ENCODE measurements around the gene CRY1. TPM values are rescaled to one million over a fixed set of nuclear protein-coding genes. Genes with fewer than 3 reads are reported as not detected.
"Not testable (repeated sequence)": the region's sequence is repeated elsewhere in the genome, so short reads cannot be mapped to it uniquely, and the experiment has no call there.

The CRY1 gene
- total RNA-seq, 1 donor from 2014 or later, result 19.2 TPM

DNA sequence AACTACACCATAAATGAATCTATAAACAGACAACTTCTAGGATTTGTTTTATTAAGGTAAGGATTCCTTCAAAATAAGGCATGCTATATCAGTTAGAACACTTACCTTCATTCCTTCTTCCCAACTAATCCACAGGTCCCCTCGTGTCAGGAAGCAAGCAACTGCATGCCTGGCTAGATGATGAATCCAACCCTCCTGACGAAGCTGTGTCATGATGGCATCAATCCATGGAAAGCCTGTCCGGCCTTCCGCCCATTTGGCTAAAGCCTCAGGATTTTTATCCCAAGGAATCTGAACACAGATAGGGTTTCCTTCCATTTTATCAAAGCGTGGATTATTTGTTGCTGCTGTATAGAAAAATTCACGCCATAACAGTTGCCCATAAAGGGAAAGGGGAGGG lies 93.9 kb downstream of the CRY1 start:
- DNase-seq, result no peak

DNA sequence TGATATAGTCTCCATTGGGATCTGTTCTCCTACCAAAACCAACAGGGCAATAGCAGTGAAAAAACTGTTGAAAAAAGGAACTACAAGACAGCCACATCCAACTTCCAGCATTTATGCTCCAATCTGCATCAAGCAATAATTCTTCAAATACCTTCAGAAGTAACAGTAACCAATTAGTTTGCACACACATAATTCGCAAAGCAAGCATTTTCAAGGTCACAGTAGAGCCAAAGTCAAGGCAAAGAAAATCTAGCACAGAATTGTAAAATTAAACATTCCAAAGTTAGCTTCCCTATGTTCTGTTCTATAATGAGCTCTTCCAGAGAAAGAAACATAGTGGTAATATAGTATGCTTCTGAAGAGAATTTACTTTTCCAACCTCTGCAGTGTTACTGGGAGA lies 95.4 kb downstream of the CRY1 start:
- no peak for DNase-seq

DNA sequence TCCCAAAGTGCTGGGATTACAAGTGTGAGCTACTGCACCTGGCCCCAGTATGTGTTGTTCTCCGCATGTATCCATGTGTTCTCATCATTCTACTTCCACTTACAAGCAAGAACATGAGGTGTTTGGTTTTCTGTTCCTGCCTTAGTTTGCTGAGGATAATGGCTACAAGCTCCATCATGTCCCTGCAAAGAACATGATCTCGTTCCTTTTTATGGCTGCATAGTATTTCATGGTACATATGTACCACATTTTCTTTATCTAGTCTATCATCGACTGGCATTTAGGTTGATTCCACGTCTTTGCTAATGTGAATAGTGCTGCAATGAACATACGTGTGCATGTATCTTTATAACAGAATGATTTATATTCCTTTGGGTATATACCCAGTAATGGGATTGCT lies 97.2 kb downstream of the CRY1 start:
- DNase-seq, result not testable (repeated sequence)

DNA sequence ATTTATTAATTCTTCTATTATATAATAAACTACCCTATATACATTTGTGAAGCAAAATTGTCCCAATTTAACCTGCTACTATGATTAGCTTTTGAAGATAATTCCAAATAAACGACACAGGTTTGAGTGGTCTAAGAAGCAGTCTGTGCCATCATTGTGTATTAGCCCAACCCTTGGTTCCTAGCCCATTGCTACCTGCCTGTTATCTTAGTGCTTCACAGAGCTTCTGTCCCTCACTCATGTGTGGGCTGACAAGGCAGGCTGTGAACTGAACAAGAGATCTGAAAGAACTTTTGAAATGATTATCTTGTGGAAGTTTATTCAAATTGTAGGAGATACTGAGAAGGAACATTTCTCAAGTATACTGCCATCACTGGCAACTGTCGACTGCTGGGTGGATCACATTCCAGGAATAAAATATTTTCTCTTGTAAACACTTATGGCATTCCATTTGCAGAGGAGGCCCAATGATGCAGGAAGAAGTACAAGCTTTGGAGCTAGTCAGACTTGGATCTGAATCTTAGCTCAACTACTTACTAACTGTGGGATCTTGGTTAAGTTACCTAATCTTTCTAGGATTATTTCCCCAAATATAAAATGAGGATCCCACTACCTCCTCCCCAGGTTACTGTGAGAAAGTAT lies 98.6 kb downstream of the CRY1 start:
- DNase-seq, result no peak

DNA sequence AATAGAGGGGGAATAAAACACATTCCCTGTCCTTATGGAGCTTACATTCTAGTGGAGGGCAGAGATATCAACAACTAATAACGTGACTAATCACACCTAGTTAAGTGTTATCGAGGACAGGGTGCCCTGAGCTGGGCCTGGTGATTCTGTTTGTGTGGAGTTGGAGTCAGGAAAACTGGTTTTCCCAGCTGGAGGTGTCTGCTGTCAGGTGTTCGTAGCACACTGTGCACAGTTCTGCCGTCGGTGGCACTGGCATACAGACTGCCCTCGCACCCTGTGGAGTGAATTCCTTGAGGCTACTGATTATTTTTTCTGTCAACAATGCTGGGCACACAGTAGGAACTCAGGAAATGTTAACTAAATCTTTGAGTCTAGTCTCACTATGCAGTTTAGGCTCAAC lies 105.5 kb downstream of the CRY1 start:
- DNase-seq, result no peak

DNA sequence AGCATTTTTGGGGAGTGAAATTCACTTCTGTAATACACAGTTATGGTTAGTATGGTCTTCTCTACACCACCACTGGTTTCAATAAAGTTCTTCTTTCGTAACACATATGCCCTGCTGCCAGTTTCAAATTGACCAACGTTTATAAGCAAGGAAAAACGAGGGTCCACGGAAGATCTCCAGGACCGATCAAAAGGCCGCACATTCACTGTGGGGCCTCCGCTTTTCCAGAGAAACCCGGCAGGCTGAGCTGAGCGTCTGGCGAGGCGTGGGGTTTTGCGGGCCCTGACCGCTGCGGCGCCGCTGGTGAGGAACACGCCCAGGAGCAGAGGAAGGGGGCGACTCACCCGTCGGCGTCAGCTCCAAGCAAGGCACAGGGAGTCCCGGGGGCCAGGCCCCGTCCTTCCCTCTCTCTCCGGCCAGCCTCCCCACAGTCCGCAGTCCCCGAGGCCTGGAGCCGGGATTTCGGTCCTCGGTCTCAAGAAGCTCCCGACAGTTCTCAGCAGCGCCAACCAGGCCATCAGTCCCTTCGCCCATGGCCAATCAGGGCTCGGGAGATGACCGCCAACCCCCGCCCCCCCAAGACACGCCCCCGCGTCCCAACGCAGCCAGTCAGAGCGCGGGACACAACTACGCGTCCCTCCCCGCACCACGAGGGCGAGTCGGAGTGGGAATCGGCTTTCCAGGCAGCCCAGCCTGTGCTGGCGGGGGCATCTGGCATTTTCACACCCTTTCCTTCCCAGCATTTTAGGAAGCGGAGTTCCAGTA lies 106.5 kb downstream of the CRY1 start, which contains the start of gene MTERF2:
TSS of gene MTERF2 (minus strand) at position 522 of the 765 bp plus-strand sequence. CDS start 8,432 bp downstream, outside the sequence.
- peak; percentile 97 for DNase-seq

DNA sequence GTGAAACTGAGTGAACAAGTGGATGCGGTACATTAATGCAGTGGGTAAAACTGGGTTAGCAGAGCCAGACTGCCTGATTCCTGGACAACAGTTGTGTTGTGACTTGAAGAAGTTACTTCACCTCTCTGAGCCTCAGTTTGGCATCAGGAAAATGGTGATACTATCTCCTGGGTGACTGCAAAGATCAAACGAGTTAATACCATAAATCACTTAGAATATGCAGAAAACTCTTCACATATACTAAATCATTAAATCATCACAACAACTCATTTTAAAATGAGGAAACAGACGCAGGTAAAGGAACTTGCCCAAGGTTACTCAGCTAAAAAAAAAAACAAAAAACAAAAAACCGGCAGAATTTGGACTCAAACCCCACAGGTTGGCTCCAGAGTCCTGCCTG lies 107.2 kb downstream of the CRY1 start:
- DNase-seq, result no peak

DNA sequence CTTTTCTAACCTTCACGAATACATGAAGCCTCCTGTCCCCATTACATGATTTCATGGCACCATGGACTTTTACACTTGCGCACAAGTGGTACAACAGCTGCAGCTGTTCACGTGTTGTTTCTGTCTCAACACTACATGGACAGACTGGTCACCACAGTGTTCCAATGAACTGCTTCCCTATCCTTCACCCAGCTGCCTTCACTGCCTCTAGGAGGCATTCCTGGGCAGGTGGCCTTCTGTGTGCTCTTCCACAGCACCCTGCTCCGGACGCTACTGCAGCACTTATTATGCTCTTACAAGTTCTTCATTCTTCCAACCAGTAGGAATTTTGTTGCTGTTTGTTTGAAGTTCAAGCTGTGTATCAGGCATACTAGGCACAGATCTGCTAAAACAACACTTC lies 107.9 kb downstream of the CRY1 start:
- no peak for DNase-seq

DNA sequence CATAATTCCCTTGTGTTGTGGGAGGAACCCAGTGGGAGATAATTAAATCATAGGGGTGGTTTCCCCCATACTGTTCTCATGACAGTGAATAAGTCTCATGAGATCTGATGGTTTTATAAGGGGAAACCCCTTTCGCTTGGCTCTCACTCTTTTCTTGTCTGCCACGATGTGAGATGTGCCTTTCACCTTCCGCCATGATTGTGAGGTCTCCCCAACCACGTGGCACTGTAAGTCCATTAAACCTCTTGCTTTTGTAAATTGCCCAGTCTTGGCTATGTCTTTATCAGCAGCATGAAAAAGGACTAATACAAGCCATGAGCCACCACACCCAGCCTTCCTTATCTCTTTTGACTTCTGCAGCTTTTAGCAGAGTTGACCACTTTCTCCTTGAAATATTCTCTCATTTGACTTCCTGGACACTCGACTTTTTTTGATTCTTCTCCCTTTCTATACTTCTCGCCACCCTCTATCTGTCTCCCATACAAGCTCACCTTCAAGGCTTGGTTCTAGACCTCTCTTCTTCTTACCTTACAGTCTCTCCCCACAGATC lies 108.7 kb downstream of the CRY1 start:
- no peak for DNase-seq

DNA sequence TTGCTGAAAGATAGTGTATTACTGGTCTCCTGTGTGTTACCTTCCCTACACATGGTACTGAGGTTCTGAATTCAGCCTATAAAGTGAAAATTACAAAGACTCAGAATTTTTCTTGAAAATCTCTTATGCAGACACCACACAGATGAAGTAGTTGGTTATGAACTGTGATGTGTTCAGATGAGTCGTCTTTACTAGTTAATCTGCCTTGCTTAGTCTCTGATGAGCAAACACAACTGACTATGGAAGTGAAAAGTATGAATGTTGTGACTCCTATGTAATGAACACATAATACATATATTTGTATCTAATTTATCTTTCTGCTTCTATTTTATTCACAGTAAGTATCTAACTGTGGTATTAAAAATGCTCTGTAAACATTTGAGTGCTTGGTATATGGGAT lies 111.1 kb downstream of the CRY1 start:
- no peak for DNase-seq

DNA sequence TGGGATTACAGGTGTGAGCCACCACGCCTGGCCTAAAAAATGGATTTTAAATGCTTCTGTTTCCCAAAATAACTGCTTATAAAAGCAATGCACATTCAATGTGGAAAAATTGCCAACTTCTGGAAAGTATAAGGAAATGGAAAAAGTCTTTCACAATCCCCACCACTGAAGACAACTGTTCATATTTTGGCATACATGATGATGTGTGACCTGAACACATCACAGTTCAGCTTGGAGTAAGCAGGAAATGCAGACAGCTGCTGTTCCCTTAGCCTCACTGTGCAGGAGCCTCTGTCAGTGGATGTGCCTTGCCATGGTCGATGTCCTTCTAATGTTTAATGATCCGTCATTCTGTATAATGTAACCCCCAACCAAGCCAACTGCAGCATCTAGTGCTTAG lies 111.6 kb downstream of the CRY1 start:
- no peak for DNase-seq

DNA sequence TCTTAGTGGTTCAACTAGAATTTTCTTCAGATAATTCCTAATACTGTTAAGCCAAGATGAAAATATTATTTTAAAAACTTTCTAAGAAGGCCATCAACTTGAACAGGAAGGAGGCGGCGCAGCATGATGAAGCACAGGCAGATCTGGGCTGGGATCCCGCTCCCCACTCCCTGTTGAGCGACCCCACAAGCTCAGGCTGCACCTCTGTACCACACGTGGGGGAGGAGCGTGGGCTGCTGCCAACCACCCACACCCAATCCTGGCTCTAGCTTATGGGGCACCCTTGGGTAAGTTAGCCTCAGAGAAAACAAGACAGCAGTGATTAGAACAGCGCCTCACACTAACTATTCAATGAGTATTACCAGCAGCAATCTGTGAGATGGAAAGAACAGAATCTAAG lies 112.4 kb downstream of the CRY1 start:
- no peak for DNase-seq

DNA sequence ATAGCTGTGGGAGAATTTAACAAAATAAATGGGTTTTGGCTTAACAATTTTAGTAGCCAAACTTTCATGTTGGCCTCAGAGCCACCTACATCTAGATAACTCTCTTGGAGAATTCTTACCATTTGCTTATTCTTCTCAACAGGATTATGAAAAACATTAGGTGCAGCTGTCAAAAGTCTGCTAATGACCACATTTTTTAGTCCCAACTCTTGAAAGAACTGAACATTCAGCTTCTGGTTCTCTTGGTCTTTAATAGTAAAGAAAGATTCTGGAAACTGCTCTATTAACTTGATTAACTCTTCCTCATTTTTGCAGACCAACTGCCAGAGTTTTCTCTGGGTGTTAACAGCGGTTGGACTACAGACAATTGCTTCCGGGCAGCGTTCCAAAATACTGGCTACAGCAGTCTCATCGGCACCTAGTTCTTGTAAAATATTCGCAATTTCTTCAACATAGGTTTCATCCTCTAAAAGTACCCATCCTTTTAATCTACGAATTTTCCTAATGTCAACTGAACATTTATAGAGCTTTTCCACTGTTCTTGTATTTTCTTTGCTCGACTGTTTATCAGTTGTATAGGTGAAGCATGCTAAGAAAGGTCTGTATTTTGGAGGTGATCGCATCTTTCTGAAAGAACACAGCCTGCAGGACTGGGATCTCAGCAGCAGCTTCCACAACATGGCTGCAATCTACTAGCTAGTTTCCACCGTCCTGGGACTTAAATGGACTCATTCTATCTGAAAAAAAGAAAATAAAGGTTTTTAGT lies 115.1 kb downstream of the CRY1 start:
- peak; percentile 64 for DNase-seq

DNA sequence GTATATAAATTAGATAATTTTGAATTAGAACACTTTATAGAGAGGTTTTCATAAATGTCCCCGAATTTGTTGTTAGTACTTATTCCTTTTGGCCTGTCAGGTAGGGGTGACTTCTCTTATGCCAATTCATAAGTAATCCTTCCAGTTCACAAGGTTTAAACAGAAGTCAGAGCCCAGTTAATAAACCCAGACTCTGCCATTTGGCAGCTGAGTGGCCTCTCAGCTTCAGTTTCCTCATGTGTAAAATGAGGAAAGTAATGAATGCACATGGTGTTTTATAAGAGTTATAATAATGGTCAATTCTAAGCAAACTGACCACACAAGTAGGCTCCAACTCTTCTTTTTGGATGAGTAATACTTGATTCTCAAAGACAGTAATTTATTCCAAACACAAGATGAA lies 116.7 kb downstream of the CRY1 start:
- no peak for DNase-seq

DNA sequence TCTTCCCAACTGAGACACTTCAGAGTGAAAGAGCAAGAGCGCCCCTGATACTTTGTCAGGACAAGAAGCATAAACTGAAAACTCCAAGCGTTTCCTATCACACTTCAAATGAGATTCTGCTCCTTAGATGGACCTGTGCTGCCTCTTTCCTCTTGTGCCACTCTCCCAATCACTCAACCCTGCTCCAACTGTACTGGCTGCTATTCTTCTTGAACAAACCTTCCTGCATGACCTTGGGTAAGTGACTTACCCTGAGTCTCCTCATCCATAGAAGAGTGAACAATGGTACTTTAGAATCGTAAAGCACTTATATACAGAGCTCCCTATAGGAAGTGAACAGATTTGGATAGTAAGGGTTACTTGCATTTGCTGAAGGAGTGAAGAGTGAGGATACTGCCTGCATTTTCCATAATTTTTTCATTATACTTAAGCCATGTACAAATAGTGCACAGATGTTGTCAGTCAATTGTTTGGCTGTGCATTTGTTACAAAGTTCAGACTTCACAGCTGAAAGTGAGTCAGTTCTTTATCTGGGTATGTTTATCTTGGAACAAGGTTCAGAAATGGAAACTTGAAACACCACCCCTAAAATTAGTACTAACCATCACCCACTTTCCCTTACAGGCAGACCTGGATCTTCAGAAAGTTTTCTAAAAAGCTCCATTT lies 117.2 kb downstream of the CRY1 start:
- DNase-seq, result peak; percentile 78

DNA sequence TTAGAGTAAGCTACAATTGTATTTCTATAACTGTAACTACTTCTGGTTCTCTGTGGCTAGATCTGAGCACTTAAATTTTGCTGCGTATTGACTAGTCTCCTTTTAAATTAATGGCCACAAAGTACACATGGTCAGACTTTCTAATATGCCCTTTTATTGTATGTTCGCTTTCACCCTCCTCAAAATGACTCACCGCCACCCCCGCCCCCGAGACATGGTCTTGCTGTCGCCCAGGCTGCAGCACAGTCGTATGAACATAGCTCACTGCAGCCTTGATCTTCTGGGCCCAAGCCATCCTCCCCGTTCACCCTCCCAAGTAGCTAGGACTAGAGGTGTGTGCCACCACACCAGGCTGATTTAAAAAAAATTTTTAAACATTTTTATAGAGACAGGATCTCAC lies 118.3 kb downstream of the CRY1 start:
- DNase-seq, result no peak

DNA sequence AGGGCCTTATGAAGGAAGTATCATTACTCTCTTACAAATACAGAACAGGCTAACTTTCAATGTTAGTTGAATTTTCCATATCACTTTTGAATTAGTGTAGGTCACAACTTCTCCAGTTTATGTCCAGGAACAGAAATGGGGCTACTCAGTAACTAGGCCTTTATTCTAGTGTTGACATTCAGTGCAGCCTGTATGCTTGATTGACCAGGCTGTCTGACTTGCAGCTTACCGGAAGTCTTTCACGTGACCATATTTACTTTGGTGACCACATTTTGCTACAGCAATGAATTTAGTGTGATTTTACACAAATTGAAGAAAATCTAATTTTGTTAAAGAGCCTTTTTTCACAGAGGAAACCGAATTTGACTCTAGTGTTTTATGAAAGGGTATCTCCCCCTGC lies 118.8 kb downstream of the CRY1 start:
- no peak for DNase-seq

DNA sequence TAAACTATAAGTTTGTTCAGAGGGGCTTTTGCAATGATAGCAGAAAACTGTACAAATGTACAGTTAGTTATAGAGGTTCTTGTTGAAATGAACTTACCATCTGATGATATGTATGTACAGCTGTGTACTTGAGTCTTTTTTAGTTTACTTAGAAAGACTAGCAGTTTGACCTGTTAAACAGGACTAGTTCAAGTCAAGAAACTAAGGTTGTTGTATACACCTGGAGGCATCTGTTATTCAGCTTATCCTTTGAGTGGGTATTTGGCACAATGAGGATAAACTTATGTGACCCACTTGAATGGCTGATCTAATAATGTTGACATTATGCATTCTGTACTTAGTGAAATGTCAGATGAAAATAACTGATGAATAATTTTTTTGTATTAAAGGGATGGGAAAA lies 119.8 kb downstream of the CRY1 start:
- DNase-seq, result no peak

DNA sequence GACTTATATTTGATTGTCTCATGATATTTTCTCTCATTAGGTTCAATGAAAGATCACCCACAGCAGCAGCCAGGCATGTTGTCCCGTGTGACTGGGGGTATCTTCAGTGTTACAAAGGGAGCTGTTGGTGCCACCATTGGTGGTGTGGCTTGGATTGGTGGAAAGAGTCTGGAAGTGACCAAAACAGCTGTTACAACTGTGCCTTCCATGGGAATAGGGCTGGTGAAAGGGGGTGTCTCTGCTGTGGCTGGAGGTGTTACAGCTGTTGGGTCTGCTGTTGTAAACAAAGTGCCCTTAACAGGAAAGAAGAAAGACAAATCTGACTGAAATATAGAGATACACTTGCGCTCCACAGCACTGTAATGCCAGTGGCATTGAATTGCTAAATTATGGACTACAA lies 122.3 kb downstream of the CRY1 start:
- no peak for DNase-seq

DNA sequence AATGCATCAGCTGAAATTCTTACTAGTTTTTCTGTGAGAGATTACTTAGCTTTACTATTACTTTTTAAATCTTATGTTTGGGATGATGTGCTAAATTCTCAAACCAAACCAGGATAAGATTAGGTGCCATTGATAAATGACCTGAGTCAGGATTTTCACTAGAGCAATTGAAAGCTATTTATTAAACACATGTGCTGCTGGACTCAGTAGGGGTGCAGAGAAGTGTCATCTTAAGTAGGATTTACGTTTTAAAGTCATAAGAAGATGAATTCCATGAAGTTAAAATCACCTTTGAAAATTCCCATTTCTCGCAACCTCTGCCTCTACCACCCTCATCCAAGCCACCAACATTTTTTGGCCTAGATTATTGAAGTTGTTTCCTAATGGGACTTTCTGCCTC lies 128.8 kb downstream of the CRY1 start:
- DNase-seq, result no peak

DNA sequence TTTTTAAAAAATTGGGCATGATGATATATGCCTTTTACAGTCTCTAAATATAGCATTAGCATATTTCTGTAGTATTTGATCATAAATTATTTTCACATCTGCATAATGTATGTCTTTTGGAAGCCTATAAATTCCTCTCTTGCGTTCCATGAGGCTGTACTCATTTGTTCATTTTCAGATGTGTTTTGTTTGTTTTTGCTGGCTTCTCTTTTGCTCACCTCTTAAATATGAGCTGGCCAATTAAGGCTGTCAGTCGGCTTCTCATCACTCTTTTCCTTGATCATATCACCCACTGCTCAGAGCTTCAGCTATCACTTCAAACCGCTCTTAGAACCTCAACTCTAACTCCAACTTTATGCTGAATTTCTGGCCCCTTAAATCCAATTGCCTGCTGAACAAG lies 131.1 kb downstream of the CRY1 start:
- DNase-seq, result no peak

DNA sequence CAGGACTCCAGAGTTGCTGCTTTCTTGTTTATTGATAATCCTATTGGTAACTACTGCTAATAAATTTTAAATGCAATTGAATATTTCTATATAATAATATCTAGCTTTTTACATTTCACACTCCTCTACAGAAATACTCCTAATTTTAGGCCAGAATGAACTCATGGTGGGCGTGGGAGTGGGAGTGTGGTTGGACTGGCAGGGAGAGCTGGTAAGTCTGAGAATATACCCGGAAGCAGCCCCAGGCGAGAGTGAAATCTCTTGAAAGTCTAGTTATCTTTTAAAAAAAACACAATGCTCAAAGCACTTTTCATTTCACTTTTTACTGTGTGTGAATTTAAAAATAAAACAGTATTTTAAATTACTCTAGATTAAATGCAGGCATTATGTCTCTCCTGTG lies 132.9 kb downstream of the CRY1 start:
- no peak for DNase-seq

DNA sequence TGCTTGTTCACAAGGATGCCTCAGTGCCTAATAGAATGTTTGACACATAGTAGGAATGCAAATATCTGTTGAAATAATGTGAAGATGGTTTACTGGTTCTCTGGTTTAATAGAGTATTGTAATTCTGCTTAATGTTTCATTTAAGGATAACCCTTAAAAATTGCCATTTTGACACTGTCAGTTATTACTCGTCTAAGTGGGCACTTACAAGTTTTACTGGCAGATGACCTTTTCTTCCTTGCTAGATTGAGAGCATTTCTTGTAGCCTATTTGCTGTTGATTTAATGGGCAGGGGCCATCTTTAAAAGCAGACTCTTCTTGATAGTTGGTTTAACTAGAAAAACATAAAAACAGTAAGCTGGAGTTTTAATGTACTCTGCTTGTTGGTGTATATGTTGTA lies 135.8 kb downstream of the CRY1 start:
- DNase-seq, result no peak
